Gastrocnemius medialis (tissue), 4 donors: ENCODE measurements around the gene WASHC1.
"Not testable (repeated sequence)": the region's sequence is repeated elsewhere in the genome, so short reads cannot be mapped to it uniquely, and the experiment has no call there.

ENCODE experiments used
- POLR2A ChIP-seq, 2 donors: fragments of 450-650 bp; IDR thresholded peaks; one replicate each; pipeline ENCODE4 v1.6.1; 2017; ENCODE audit warnings: antibody characterized with exemption in 2 of 2, mild to moderate bottlenecking in 2 of 2, moderate library complexity in 2 of 2
- TF ChIP-seq, protein P1 (sequence below), 5 experiments: fragments of 450-650 bp in 3 of 5; fragments of 200-600 bp in 2 of 5; sonication (generic) in 2 of 5; IDR thresholded peaks in 4 of 5; conservative IDR thresholded peaks in 1 of 5; 1 replicate in 4 of 5; 2 replicates in 1 of 5; pipeline ENCODE4 v1.5.1; 2016 to 2019; ENCODE audit warnings: antibody characterized with exemption in 5 of 5, mild to moderate bottlenecking in 3 of 5, moderate library complexity in 3 of 5

DNA sequence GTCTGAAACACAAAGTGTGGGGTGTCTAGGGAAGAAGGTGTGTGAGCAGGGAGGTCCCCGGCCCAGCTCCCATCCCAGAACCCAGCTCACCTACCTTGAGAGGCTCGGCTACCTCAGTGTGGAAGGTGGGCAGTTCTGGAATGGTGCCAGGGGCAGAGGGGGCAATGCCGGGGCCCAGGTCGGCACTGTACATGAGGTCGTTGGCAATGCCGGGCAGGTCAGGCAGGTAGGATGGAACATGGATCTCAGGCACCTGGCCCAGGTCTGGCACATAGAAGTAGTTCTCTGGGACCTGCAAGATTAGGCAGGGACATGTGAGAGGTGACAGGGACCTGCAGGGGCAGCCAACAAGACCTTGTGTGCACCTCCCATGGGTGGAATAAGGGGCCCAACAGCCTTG, 12.4 kb downstream of the WASHC1 start:
- TF ChIP-seq POLR2A (IDR thresholded peaks at IDR 0.05), result not testable (repeated sequence)
- TF ChIP-seq, protein P1, sequence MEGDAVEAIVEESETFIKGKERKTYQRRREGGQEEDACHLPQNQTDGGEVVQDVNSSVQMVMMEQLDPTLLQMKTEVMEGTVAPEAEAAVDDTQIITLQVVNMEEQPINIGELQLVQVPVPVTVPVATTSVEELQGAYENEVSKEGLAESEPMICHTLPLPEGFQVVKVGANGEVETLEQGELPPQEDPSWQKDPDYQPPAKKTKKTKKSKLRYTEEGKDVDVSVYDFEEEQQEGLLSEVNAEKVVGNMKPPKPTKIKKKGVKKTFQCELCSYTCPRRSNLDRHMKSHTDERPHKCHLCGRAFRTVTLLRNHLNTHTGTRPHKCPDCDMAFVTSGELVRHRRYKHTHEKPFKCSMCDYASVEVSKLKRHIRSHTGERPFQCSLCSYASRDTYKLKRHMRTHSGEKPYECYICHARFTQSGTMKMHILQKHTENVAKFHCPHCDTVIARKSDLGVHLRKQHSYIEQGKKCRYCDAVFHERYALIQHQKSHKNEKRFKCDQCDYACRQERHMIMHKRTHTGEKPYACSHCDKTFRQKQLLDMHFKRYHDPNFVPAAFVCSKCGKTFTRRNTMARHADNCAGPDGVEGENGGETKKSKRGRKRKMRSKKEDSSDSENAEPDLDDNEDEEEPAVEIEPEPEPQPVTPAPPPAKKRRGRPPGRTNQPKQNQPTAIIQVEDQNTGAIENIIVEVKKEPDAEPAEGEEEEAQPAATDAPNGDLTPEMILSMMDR (IDR thresholded peaks at IDR 0.05 in 4 of 5, conservative IDR thresholded peaks at IDR 0.05 in 1 of 5), result not testable (repeated sequence)
